NCI-H526 treated with DMSO at 0.1 percent for 48 hours (cell line): ENCODE results near the gene STX16.

ENCODE experiments used
- DNase-seq: peaks from one replicate; lab custom pipeline; 2025; lab: John Stamatoyannopoulos, UW

The STX16 gene

GRCh38 chr20:58698741-58699622 lies 47.9 kb downstream of the STX16 start:
- no peak for DNase-seq

GRCh38 chr20:58699623-58700107 lies 48.6 kb downstream of the STX16 start:
- no peak for DNase-seq

GRCh38 chr20:58700121-58700821 lies 49.2 kb downstream of the STX16 start:
- peak; percentile 53 for DNase-seq

- no peak for DNase-seq
Observed at GRCh38 chr20:58700823-58701222, 49.7 kb downstream of the STX16 start.

- no peak for DNase-seq
Observed at GRCh38 chr20:58701431-58702160, 50.5 kb downstream of the STX16 start.

GRCh38 chr20:58702161-58702510 lies 51.1 kb downstream of the STX16 start:
- DNase-seq = no peak

- DNase-seq = no peak
Observed at GRCh38 chr20:58702859-58703648, 52.0 kb downstream of the STX16 start.

- no peak for DNase-seq
Observed at GRCh38 chr20:58703765-58704371, 52.8 kb downstream of the STX16 start.

- no peak for DNase-seq
Observed at GRCh38 chr20:58705208-58705926, 54.3 kb downstream of the STX16 start.

GRCh38 chr20:58706150-58706892 lies 55.2 kb downstream of the STX16 start:
- no peak for DNase-seq

- DNase-seq = no peak
Observed at GRCh38 chr20:58706975-58707681, 56.0 kb downstream of the STX16 start.

- no peak for DNase-seq
Observed at GRCh38 chr20:58707770-58708169, 56.7 kb downstream of the STX16 start.

- DNase-seq = no peak
Observed at GRCh38 chr20:58708246-58708931, 57.3 kb downstream of the STX16 start.

- no peak for DNase-seq
Observed at GRCh38 chr20:58709013-58709702, 58.1 kb downstream of the STX16 start.

- no peak for DNase-seq
Observed at GRCh38 chr20:58709703-58710039, 58.6 kb downstream of the STX16 start.

- DNase-seq = no peak
Observed at GRCh38 chr20:58710481-58711265, 59.6 kb downstream of the STX16 start.
